ENCODE data around the gene GNA15. TPM values are rescaled to one million over a fixed set of nuclear protein-coding genes. Genes with fewer than 3 reads are reported as not detected.

GNA15 gene
- total RNA-seq, 1 donor from 2014 or later, result 1.2 TPM

GRCh38 chr19:3194106-3195087 lies 58.6 kb downstream of the GNA15 start:
- no peak overlapping the region for H3K4me3 ChIP-seq (ENCODE audit: low read depth, low read length)
- no peak for DNase-seq (ENCODE audit: low read depth)
- TF ChIP-seq CTCF (conservative IDR thresholded peaks at IDR 0.05; ENCODE audit: low read depth, low read length), result no peak

- TF ChIP-seq CTCF (conservative IDR thresholded peaks at IDR 0.05; ENCODE audit: low read depth, low read length), result no peak
- no peak overlapping the region for H3K4me3 ChIP-seq (ENCODE audit: low read depth, low read length)
- DNase-seq (ENCODE audit: low read depth), result no peak
Observed at GRCh38 chr19:3196064-3196932, 60.5 kb downstream of the GNA15 start.

GRCh38 chr19:3196933-3197205 lies 61.0 kb downstream of the GNA15 start:
- no peak overlapping the region for H3K4me3 ChIP-seq (ENCODE audit: low read depth, low read length)
- DNase-seq (ENCODE audit: low read depth), result no peak
- no peak for TF ChIP-seq CTCF (conservative IDR thresholded peaks at IDR 0.05; ENCODE audit: low read depth, low read length)

GRCh38 chr19:3198901-3199700 lies 63.3 kb downstream of the GNA15 start:
- no peak for TF ChIP-seq CTCF (conservative IDR thresholded peaks at IDR 0.05; ENCODE audit: low read depth, low read length)
- DNase-seq (ENCODE audit: low read depth), result no peak
- no peak overlapping the region for H3K4me3 ChIP-seq (ENCODE audit: low read depth, low read length)

- no peak overlapping the region for H3K4me3 ChIP-seq (ENCODE audit: low read depth, low read length)
- TF ChIP-seq CTCF (conservative IDR thresholded peaks at IDR 0.05; ENCODE audit: low read depth, low read length), result no peak
Observed at GRCh38 chr19:3201072-3201700, 65.4 kb downstream of the GNA15 start.

GRCh38 chr19:3201911-3202310 lies 66.1 kb downstream of the GNA15 start:
- no peak for DNase-seq (ENCODE audit: low read depth)
- TF ChIP-seq CTCF (conservative IDR thresholded peaks at IDR 0.05; ENCODE audit: low read depth, low read length), result no peak
- no peak overlapping the region for H3K4me3 ChIP-seq (ENCODE audit: low read depth, low read length)

More at GRCh38 chr19:3201072-3201700, 65.4 kb downstream of the GNA15 start:
- no peak for DNase-seq (ENCODE audit: low read depth)
